HG03469 (cell line): Measurements from ENCODE around the gene PITPNM3.
"Not testable (repeated sequence)": the region's sequence is repeated elsewhere in the genome, so short reads cannot be mapped to it uniquely, and the experiment has no call there.

Source experiments
- ATAC-seq: cut with Tn5 transposase; IDR thresholded peaks from one replicate; pipeline ENCODE4 v1.9.1; 2021; ENCODE audit warnings: mild to moderate bottlenecking, moderate library complexity, moderate number of reproducible peaks; ENCODE audit not compliant: unreplicated experiment

PITPNM3 gene

DNA sequence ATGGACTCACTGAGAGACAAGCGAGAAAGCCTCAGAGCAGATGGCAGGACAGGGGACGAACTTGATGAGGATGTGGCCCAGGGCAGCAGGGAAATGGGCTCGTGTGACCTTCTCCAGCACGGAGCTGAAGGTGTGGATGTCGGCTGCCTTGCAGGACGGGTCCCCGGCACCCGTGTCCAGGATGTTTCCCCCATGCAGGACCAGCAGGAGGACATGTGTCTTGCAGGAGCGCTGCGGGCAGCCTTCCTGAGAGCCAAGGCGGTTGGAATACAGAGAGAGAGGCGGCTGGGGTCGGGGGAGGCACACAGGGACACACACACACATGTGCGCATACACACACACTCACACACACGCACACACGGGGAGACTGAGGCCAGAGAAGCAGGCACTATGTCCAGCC lies 72.8 kb downstream of the PITPNM3 start:
- no peak for ATAC-seq

DNA sequence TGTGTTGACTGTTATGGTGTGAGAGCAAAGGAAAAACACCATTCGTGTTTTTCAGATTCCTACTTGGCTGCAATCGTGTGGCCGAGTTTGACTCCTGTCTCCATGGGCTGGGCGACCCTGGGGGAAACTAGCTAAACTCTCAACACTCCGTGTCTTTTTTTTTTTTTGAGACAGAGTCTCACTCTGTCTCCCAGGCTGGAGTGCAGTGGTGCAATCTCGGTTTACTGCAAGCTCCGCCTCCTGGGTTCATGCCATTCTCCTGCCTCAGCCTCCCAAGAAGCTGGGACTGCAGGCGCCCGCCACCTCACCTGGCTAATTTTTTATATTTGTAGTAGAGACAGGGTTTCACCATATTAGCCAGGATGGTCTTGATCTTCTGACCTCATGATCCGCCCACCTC lies 73.6 kb downstream of the PITPNM3 start:
- ATAC-seq = not testable (repeated sequence)

DNA sequence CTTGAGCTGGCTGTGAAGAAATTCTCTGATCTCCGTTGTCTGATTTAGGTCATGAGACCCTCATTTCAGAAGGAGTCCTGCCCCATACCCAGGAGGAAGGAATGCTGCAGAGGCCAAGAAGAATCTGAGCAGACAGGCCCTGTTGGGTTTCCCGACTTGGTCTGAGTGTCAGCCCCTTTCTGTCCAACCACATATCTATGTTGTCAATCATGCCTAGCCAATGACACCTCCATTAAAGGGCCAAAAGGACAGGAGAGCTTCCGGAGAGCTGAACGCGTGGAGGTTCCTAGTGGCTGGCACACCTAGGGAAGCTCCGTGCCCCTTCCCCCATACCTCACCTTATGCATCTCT lies 74.3 kb downstream of the PITPNM3 start:
- ATAC-seq = no peak

DNA sequence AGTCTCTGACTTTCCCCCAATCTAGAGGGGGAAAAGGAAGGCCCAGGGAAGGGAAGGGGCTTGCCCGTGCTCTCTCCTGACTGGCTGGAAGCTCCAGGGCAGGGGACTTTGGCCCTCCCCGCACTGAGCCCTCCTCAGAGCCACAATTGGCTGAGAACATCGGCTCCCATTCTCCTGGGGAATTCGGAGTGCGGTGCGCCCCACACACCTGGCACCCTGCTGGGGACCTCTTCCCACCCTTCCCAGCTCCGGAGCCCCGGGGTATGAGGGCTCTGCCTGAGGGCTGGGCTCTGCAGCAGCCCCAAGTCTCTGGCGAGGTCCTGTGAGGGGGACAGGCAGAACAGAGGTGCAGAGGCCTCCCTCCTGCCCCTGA lies 76.1 kb downstream of the PITPNM3 start:
- ATAC-seq = no peak

DNA sequence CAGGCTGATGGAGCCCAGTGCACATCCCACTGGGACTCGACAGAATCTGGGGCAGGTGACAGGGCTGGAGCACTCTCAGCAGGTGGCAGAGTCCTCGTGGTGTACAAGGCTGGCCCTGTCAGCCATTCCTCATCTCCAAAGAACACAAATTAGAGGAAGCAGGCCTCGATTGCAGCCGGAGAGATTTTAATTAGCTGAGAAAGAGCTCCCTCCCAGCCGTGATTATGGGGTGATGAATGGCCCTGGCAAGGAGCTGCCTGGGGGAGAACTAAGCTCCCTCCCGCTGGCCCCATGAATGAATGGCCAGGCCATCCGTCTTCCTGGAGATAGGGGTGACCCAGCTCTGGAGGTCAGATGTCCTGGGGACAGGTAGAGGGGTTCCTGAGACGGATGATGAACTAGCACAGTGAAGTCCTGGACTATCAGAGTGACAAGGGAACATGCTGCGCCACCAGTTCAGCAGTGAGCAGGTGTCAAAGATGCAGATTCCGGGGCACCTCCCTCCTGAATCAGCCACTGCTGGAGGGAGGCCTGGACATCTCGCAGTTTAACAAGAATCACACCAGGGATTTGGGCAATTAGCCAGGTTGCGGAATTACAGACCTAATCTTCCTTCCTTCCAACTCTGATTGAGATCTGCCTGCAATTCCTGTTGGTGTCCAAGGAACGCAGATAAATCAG lies 76.6 kb downstream of the PITPNM3 start:
- ATAC-seq = no peak

DNA sequence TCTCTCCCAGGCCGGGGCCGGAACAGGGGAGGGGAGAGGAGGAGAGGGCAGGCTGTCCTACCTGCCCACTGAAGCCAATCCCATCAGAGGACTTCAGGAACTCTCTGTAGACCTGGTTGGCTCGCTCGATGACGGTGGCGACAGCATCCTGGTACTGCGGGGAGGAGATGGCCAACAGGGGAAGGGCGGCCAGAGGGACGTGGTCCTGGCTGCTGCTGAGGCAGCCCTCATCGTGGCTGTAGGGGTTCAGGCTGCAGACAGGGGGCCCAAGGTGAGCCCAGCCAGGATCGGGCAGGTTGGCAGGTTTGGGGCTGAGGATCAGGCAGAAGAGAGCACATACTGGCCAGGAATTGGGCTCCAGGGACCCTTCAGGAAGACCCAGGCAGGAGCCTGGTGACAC lies 77.9 kb downstream of the PITPNM3 start:
- no peak for ATAC-seq

DNA sequence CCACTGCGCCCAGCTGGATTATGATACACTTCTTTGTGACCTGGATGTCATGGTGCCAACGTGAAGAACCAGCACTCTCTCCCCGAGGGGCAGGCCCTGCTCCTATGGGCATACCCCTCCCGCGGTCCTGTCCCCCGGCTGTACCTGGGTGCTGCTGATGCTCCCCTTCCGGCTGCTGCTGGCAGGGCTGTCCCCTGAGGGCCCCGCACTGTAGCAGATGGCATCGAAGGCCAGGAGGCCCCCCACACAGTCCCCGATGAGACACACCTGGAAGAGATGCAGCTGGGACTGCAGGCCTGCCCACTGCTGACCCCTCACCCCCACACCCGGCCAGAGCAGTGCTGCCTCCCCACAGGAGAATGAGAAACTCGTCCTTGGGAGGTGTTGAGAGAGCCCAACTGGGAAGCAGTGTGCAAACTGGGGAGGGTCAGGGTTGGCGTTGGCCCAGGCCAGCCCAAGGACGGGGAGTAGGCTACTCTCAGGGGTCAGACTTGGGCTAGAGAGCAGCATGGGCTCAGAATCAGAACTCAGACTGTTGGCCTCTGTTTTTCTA lies 78.4 kb downstream of the PITPNM3 start:
- ATAC-seq = no peak

DNA sequence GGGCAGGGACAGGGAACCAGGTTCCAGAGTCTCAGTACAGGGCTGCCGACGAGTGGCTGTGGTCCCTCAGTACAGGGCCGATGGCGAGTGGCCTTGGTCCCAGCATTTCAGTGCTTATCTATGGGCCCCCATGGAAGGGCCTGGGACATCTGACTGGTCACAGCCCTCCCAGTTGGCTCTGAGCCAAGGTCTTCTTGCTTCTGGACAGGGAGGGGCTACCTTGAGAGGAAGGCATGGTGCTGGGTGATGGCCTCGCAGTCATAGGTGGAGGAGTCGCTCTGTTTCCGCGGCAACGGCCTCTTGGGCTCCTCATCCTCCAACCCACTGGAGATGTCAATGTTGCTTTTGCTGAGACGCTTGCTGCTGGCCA lies 79.6 kb downstream of the PITPNM3 start:
- no peak for ATAC-seq

DNA sequence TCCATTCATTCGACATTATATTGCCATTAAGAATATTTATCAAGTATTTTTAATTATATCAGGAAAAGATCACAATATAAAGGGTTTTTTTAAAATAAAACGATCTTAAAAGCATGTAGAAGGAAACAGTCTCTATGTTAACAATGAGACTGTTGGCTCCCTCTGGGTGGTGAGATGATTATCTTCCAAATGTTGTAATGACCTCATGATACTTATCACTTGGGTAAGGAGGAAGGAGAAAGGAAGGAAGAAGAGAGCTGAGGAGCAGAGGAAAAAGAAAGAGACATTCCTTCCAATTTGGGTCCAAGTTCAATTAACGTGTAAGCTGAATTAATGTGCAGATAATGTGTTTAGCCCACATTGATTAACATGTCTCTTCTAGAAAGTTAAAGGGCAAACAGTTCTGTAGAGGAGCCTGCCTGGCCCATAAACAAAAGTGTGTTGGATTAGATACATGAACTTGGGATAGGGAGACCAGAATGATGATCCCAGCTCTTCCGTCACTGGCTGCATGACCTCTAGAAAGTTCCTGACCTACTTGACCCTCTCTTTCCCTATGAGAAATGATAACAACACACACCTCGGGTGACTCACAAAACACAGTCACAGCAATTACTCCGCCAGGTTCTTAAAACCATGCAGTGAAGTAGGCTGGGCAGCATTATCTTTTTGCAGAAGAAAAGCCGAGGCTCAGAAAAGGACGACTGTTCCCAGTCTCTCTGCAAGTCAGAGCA lies 80.1 kb downstream of the PITPNM3 start:
- no peak for ATAC-seq

DNA sequence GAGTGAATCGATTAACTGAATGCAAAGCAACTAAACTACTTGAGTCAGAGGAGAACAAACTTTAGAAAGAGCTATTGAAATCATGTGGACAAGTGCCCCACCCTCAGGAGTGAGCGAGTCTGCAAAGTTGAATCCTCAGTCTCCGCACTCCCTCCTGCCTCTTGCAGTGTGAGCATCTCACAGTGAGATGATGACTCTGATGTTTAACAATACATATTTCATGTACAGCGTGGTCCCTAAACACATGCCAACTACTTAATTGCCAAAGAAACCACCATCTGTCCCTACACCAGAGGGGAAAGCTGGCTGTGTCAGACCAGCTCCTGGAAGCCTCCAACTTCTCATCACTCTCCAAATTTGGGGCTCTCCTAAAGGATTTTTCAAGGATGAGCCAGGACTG lies 80.9 kb downstream of the PITPNM3 start:
- no peak for ATAC-seq

DNA sequence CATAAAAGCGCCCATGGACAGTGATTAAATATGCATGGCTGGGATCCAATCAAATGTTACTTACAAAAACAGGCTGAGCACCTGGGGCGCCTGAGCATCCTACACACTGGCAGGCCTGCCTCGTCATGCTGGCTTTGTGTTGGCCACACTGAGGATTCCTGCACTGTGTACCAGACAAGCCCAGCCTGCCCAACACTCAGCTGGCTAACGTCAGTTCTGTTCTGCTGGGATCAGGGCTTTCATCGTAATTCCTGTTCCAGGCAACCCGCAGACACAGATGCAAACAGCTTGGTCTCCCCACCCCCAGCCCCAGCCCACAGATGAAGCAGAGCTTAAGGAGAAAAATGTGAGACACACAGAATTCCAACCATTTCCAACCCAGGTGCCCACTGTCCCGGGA lies 81.4 kb downstream of the PITPNM3 start:
- ATAC-seq = no peak

DNA sequence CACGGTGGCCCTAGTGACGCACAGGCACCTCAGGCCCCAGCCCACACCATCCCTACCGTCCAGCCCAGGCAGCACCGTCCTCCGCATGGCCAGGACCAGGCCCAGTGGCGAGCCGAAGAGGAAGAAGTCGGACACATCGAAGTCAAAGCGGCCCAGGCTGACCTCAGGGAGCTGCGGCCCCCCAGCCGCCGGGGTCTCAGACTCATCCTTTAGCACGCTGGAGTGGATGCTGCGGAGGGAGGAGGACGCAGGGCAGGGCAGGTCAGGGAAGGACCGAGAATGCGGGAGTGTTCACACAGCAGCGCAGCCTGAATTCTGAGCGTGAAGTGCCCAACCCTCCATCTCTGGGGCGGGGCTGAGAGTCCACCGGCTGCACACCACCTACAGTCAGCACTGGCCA lies 82.0 kb downstream of the PITPNM3 start:
- no peak for ATAC-seq

DNA sequence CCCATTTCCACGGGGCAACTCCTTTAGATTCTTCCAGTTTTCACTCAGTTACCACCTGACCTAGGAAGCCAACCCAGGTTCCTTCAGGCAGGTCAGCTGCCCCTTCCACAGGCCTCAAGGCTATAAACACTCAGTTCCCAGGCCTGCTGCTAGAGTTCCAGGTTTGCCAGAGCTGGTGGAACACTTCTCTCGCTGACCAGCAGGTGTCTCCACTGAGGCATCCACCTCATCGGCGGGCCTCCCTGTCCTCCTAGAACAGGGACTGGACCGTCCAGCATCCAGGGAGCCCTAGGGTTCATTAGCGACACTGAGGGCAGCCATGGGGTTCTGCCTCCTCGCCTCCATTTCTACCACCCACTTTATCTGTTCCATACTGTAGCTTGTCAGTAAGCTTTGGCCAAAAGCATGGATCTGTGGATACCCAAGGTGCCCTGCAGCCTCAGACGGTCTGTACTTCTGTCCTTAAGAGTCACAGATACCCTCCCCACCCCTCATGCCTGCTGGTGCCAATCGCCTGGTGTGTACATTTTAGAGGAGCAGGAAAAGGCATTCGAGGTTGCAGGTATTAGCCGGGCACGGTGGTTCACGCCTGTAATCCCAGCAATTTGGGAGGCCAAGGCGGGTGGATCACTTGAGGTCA lies 83.1 kb downstream of the PITPNM3 start:
- ATAC-seq = no peak

DNA sequence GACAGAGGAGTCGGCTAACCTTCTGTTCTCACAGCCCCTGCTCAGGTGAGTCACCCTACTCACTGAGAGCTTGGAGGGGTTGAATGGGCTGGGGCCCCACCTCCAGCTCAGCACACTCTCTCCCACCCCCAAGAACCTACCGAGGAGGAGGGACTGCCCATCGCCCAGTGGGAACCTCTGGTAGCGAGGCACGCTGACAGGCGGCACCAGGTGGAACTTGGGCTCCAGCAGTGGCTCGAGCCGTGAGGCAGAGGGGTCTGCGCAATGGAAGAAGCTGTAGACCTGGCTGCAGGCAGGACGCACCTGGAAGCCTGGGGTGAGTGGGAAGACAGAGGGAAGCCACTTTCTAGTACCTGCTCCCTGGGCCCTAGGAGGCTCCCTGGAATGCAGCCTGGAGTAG lies 83.8 kb downstream of the PITPNM3 start:
- no peak for ATAC-seq

DNA sequence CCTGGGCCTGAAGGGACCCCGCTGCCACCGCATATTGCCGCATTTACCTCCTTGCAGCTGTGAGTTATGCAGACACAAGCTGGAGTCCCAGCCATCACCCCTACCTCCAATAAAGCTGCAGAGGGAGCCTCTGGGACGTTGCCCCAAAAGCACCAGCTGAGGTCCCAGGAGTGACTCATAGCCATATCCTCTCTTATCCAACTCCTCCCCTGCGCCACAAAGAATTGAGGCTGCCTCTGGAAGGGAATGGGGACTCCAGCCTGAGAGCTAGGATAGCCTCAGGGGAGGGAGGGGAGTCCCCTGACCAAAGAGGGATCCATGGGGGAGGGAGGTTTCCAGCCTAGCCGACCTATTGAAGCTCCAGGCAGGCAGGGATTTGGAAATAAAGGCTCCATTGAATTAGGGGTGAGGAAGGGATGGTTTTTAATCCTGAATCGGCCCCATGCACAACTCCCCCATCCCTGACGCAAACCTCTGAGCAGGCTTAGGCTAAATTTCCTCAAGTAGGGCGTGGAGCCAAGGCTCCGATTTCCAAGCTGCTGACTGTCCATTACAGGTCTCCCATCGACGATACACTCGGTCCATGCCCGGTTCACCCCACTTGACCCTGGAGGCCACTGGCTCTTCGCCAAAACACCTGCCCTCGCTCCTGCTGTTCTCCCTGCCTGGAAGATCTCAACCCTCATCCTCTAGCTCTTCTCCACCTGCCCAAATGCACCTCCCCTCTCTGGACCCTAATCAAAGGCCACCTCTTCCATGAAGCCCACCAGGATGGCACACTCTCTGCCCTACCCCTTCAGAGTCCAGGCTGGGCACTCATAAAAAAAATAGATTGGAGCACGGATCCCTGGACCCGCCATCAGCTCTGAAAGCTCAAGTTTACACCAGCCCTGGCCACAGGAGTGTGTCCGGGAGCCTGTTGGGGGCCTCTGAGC lies 84.6 kb downstream of the PITPNM3 start:
- no peak for ATAC-seq

DNA sequence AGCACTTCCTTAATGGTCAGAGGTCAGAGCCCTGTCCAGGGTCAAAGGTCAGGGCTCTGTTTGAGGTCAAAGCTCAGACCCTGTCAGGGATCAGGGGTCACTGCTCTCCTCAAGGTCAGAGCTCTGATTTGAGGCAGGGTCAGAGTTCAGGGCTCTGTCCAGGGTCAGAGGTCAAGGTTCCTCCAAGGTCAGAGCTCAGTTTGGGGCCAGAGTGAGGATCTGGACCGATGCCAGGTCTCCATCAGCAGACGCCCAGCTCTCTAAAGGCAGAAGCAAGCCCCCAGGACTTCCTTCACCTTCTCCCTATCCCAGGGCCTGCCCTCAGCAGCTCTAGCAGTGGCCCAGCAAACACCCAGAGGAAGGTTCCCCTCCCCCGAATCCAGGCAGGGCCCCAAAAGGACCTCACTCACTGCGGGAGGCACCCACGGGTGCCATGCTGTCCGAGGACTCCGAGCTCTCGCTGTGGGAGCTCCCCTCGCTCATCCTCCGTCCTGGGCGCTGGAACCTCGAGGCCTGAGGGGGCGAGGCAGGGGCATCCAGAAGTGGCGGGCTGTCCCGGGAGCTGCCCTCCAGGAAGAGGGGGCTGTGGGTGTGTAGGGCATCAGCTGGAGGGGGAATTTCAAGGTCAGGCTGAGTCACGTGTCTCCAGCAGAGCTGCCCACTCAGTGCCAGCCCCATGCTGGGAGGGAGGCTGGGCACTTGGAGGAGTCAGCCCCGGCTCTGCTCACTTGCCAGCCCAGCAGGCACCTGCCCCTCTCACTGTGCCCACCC lies 85.4 kb downstream of the PITPNM3 start:
- no peak for ATAC-seq

DNA sequence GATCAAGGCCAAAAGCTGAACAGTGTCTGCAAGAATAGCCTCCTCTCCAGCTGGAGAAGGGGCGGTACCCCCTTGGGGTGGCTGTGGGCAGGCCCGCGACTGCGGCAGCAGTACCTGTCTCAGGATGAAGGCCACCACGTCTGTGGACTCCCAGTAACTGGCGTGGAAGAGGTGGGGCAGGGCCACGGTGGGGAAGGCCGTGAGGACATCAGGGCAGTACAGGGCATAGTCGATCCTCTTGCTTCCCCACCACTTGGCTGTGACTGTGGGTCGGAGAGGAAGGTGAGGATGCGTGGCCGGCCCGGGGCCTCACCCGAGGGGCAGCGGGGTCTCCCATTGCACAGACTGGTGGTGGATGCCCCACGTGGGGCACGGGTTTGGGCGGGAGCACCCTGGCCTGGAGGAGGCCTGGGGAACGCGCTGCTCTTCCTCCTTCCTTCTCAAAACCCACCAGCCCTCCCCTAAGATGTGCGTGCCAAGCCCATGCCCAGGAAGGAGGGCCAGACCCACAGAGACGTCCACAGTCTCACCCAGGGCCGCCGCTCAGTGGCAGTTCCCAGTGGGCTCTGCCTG lies 86.1 kb downstream of the PITPNM3 start:
- no peak for ATAC-seq

DNA sequence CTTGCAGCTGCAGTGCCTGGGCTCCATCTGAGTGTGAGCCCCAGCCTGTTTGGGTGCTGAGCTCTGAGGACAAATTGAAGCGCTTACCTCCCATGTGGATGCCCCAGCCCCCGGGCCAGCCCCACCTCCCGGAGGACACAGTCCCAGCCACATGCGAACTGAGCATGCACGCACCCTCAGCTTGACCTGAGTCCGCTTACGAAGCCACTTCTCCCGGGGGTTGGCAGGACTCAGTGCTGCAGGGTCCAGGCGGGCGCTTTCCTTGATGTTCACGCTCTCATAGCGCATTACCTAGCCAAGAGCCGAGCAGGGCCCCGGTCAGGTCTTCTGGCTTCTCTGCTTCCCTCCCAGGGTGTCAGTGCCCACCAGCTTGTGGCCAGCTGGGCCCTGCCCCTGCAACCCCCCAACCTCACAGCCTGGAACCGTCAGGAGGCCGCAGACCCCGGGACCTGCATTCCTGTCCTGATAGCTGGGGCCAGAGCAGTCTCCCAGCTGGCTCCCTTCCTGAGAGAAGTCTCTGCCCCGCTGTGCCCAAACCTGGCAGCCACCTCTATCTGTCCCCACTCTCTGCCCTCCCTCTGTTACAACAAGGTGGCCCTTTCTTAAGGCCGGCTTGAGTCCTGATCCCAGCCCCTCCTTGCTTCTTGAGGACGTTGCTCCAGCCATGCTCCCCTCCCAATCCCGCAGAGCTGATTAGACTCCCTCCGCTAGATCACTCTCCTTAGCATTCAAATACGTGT lies 88.1 kb downstream of the PITPNM3 start:
- no peak for ATAC-seq

DNA sequence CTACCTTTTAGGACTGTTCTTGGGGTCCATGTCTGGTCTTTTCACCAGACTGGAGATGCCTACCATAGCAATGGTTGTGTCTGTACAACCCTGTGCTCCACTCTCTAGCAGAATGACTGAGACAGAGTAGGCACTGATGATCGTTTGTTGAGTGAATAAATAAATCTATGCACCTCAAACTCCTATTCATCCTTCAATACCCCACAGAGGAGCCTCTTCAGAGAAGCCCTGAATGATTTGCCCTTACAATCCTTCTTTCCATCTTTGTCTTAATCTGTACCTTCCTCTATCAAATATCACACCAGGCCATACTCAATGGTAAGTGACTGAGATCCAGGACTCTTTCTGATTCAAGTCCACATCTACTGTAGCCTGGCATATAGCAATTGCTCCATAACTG lies 88.8 kb downstream of the PITPNM3 start:
- ATAC-seq = no peak
